HepG2 (cell line): ENCODE measurements around the gene SLC25A45. TPM values are rescaled to one million over a fixed set of nuclear protein-coding genes. Genes with fewer than 3 reads are reported as not detected.

Experiments used
- ATF7-NPFF ChIP-seq: sonication (generic); formaldehyde crosslinking; IDR thresholded peaks from 2 replicates; pipeline ENCODE4 v1.8.1; 2023; ENCODE audit warnings: mild to moderate bottlenecking, low read depth, missing genetic modification reagents, moderate library complexity
- CBX1 ChIP-seq: IDR thresholded peaks from one replicate; pipeline ENCODE4 v1.6.1; 2016; ENCODE audit warnings: antibody characterized with exemption, low read depth
- CC2D1A ChIP-seq: sonication (generic); formaldehyde crosslinking; IDR thresholded peaks from 2 replicates; pipeline ENCODE4 v1.8.1; 2023; ENCODE audit warnings: mild to moderate bottlenecking, missing genetic modification reagents
- FLYWCH1 ChIP-seq: sonication (generic); formaldehyde crosslinking; IDR thresholded peaks from 2 replicates; pipeline ENCODE4 v1.8.1; 2023; ENCODE audit warnings: mild to moderate bottlenecking, missing genetic modification reagents
- FOXA1 ChIP-seq, 2 experiments: fragments of 450-650 bp in 1 of 2; sonication (generic) in 1 of 2; formaldehyde crosslinking in 1 of 2; IDR thresholded peaks; 2 replicates each; pipeline versions ENCODE4 v1.4.0 to v1.6.1; 2016 to 2020; ENCODE audit warnings: missing genetic modification reagents in 1 of 2
- GLMP ChIP-seq: sonication (generic); formaldehyde crosslinking; IDR thresholded peaks from 2 replicates; pipeline ENCODE4 v1.9.0; 2021; ENCODE audit warnings: missing genetic modification reagents, mild to moderate bottlenecking, borderline replicate concordance
- HMG20A ChIP-seq: IDR thresholded peaks from 2 replicates; pipeline ENCODE4 v1.6.1; 2016; ENCODE audit warnings: borderline replicate concordance
- HNRNPK ChIP-seq: fragments of 200-400 bp; formaldehyde crosslinking; IDR thresholded peaks from 2 replicates; pipeline ENCODE4 v1.6.1; 2018; ENCODE audit warnings: low read length, low read depth, moderate library complexity, mild to moderate bottlenecking; ENCODE audit not compliant: poor library complexity, severe bottlenecking
- HOXA3 ChIP-seq: sonication (generic); formaldehyde crosslinking; IDR thresholded peaks from 2 replicates; pipeline ENCODE4 v1.5.0; 2020; ENCODE audit warnings: missing genetic modification reagents
- HOXA9 ChIP-seq: sonication (generic); formaldehyde crosslinking; IDR thresholded peaks from 2 replicates; pipeline ENCODE4 v1.8.1; 2022; ENCODE audit warnings: missing genetic modification reagents, mild to moderate bottlenecking, moderate library complexity, borderline replicate concordance
- NFIB ChIP-seq: sonication (generic); formaldehyde crosslinking; IDR thresholded peaks from 2 replicates; pipeline ENCODE4 v1.9.0; 2021; ENCODE audit warnings: missing genetic modification reagents, mild to moderate bottlenecking, borderline replicate concordance
- NFRKB ChIP-seq: fragments of 450-650 bp; IDR thresholded peaks from 2 replicates; pipeline ENCODE4 v1.6.1; 2017
- PHF20 ChIP-seq: sonication (generic); formaldehyde crosslinking; IDR thresholded peaks from 2 replicates; pipeline ENCODE4 v1.5.0; 2020; ENCODE audit warnings: mild to moderate bottlenecking, missing genetic modification reagents
- PPARG ChIP-seq: conservative IDR thresholded peaks from 2 replicates; pipeline ENCODE4 v1.6.1; 2016; ENCODE audit warnings: missing biosample characterization, missing genetic modification reagents
- PTBP1 ChIP-seq: fragments of 200-400 bp; formaldehyde crosslinking; IDR thresholded peaks from 2 replicates; pipeline ENCODE4 v1.6.1; 2018; ENCODE audit warnings: low read length, low read depth; ENCODE audit not compliant: poor library complexity, severe bottlenecking
- SOX6 ChIP-seq, 2 experiments: fragments of 450-650 bp in 1 of 2; sonication (generic) in 1 of 2; formaldehyde crosslinking in 1 of 2; IDR thresholded peaks; 2 replicates each; pipeline versions ENCODE4 v1.4.0 to v1.6.1; 2017 to 2020; ENCODE audit warnings: antibody characterized with exemption in 1 of 2, mild to moderate bottlenecking in 1 of 2, missing genetic modification reagents in 1 of 2
- SP4 ChIP-seq: sonication (generic); formaldehyde crosslinking; IDR thresholded peaks from 2 replicates; pipeline ENCODE4 v1.8.1; 2023; ENCODE audit warnings: mild to moderate bottlenecking, missing genetic modification reagents
- TOE1 ChIP-seq: sonication (generic); formaldehyde crosslinking; IDR thresholded peaks from 2 replicates; pipeline ENCODE4 v1.4.0; 2020; ENCODE audit warnings: mild to moderate bottlenecking, missing genetic modification reagents
- ZBTB7B ChIP-seq: sonication (generic); formaldehyde crosslinking; IDR thresholded peaks from 2 replicates; pipeline ENCODE4 v1.4.0; 2020; ENCODE audit warnings: missing genetic modification reagents
- ZNF225 ChIP-seq: sonication (generic); formaldehyde crosslinking; IDR thresholded peaks from 2 replicates; pipeline ENCODE4 v1.4.0; 2020; ENCODE audit warnings: mild to moderate bottlenecking, missing genetic modification reagents
- ZNF496 ChIP-seq: sonication (generic); formaldehyde crosslinking; IDR thresholded peaks from 2 replicates; pipeline ENCODE4 v1.8.1; 2023; ENCODE audit warnings: mild to moderate bottlenecking, moderate library complexity, missing genetic modification reagents; ENCODE audit not compliant: insufficient replicate concordance
- ZNF639 ChIP-seq: conservative IDR thresholded peaks from 2 replicates; pipeline ENCODE4 v1.6.1; 2018; ENCODE audit warnings: missing genetic modification reagents
- ZNF724P ChIP-seq: sonication (generic); formaldehyde crosslinking; IDR thresholded peaks from 2 replicates; pipeline ENCODE4 v1.8.0; 2022; ENCODE audit warnings: missing genetic modification reagents, borderline replicate concordance
- polyA plus RNA-seq, 8 experiments: library from polyadenylated mRNA; depleted of rRNA in 3 of 8; stranded (reverse) in 7 of 8; unstranded in 1 of 8; fragments of >200 nt; fragmentation: Illumina TruSeq in 4 of 8; extraction: Trizol in 4 of 8; gene quantifications; 2 replicates each; pipeline versions ENCODE4 v1.2.1 to v1.2.3, GENCODE V29; 2011 to 2016; ENCODE audit warnings: low read depth in 4 of 8, missing spikeins in 1 of 8, mixed read lengths in 1 of 8; ENCODE audit not compliant: insufficient read depth in 1 of 8
- total RNA-seq, 5 experiments: library from RNA; depleted of rRNA; stranded (reverse); fragments of >200 nt; fragmentation: Illumina TruSeq; extraction: Trizol; gene quantifications; 2 replicates each; pipeline ENCODE4 v1.2.3, GENCODE V29; 2016; ENCODE audit warnings: low read depth in 1 of 5
- TF ChIP-seq, protein P1 (sequence below), 2 experiments: sonication (generic) in 1 of 2; formaldehyde crosslinking in 1 of 2; IDR thresholded peaks; 2 replicates each; pipeline versions ENCODE4 v1.4.0 to v1.6.1; 2018 to 2020; ENCODE audit warnings: missing genetic modification reagents in 2 of 2, borderline replicate concordance in 1 of 2, low read depth in 1 of 2, mild to moderate bottlenecking in 1 of 2, missing biosample characterization in 1 of 2
- TF ChIP-seq, protein P2 (sequence below): sonication (generic); formaldehyde crosslinking; IDR thresholded peaks from 2 replicates; pipeline ENCODE4 v1.8.0; 2022; ENCODE audit warnings: mild to moderate bottlenecking, missing genetic modification reagents, moderate library complexity

The SLC25A45 gene
- total and polyA plus RNA-seq, 2 of the 13 experiments (the other 11 are each of a cell fraction or from before 2014, with no cell fraction given), result 1.2 to 3.4 TPM

- TF ChIP-seq ZNF496 (CRISPR knock-in tag) (no peak), TOE1 (no peak), PPARG (no peak), CC2D1A (CRISPR knock-in tag) (no peak), ATF7-NPFF (CRISPR knock-in tag) (peak; percentile 42), HMG20A (no peak), GLMP (no peak), ZNF225 (CRISPR knock-in tag) (no peak), HOXA3 (CRISPR knock-in tag) (peak; percentile 44; the same call in 1 of the 2 replicates), NFRKB (no peak), ZNF639 (no peak), CBX1 (peak; percentile 43), PTBP1 (no peak), HNRNPK (peak; percentile 54), SP4 (CRISPR knock-in tag) (peak; percentile 63; the same call in 1 of the 2 replicates), HOXA9 (CRISPR knock-in tag) (no peak), FLYWCH1 (CRISPR knock-in tag) (no peak), FOXA1 (IDR thresholded peaks at IDR 0.05) (no peak), FOXA1 (CRISPR knock-in tag; IDR thresholded peaks at IDR 0.05) (no peak), SOX6 (IDR thresholded peaks at IDR 0.05) (no peak), SOX6 (CRISPR knock-in tag; IDR thresholded peaks at IDR 0.05) (peak; percentile 56), NFIB (CRISPR knock-in tag) (no peak), ZNF724P (CRISPR knock-in tag) (peak; percentile 72; the same call in 1 of the 2 replicates), ZBTB7B (CRISPR knock-in tag) (0 out of 2 replicates have a peak, but pooled peaks have one; percentile 24), PHF20 (CRISPR knock-in tag) (peak; percentile 59)
- TF ChIP-seq, protein P1, sequence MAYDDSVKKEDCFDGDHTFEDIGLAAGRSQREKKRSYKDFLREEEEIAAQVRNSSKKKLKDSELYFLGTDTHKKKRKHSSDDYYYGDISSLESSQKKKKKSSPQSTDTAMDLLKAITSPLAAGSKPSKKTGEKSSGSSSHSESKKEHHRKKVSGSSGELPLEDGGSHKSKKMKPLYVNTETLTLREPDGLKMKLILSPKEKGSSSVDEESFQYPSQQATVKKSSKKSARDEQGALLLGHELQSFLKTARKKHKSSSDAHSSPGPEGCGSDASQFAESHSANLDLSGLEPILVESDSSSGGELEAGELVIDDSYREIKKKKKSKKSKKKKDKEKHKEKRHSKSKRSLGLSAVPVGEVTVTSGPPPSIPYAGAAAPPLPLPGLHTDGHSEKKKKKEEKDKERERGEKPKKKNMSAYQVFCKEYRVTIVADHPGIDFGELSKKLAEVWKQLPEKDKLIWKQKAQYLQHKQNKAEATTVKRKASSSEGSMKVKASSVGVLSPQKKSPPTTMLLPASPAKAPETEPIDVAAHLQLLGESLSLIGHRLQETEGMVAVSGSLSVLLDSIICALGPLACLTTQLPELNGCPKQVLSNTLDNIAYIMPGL (CRISPR knock-in tag; IDR thresholded peaks at IDR 0.05; ENCODE audit: borderline replicate concordance in 1 of 2, low read depth in 1 of 2), result peak in 1 of 2 experiments; percentile 83; a peak in 2 of 4 replicates
- TF ChIP-seq, protein P2, sequence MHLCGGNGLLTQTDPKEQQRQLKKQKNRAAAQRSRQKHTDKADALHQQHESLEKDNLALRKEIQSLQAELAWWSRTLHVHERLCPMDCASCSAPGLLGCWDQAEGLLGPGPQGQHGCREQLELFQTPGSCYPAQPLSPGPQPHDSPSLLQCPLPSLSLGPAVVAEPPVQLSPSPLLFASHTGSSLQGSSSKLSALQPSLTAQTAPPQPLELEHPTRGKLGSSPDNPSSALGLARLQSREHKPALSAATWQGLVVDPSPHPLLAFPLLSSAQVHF, result no peak
Observed at GRCh38 chr11:65386307-65387140, 4.1 kb upstream of the SLC25A45 start, which contains the start of gene FRMD8 (continued).
